ENCODE measurements around the gene GSG1L.

The GSG1L gene

DNA sequence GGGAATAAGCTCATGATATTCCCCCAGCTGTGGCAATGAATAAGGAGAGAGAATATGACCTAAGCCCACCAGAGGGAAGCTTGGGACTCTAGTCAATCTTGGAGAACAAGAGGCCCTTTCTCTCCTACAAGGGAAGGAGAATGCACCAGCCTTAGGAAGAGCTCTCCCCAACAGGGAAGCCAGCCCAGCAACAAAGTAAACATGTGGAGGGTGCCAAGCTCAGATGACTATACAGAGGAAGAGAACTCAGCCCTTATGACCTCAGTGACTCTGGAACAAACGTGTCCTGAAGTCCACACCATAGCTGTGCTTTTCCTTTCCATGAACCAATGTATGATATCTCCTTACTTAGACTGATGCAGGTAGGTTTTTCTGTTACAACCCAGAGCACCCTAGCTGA, 219.7 kb downstream of the GSG1L start:
- TF ChIP-seq EZH2phosphoT487 (conservative IDR thresholded peaks at IDR 0.05; ENCODE audit: low read length) (no peak), CTCF (IDR thresholded peaks at IDR 0.05; ENCODE audit: insufficient read depth, low read length, poor library complexity, severe bottlenecking) (no peak)

GRCh38 chr16:27841911-27842310, 221.6 kb downstream of the GSG1L start:
- Histone ChIP-seq H4K20me1 (ENCODE audit: low read depth, low read length) (no peaks in the 10 kb centered on the region), H3K4me2 (ENCODE audit: low read depth, low read length, poor library complexity, severe bottlenecking) (no peak overlapping the region)
- no peak for TF ChIP-seq CTCF (IDR thresholded peaks at IDR 0.05; ENCODE audit: insufficient read depth, low read length, poor library complexity, severe bottlenecking)

More for the DNA sequence above, 219.7 kb downstream of the GSG1L start:
- Histone ChIP-seq H4K20me1 (ENCODE audit: low read depth, low read length) (no peaks in the 10 kb centered on the region), H3K4me3 (ENCODE audit: insufficient read depth, low read length, poor library complexity, severe bottlenecking) (no peak overlapping the region), H3K79me2 (ENCODE audit: insufficient read depth, low read length) (no peaks in the 10 kb centered on the region), H3K36me3 (ENCODE audit: low read length) (no peaks in the 10 kb centered on the region), H3K9me3 (ENCODE audit: insufficient read depth, low read length) (no peaks in the 10 kb centered on the region), H3F3A (ENCODE audit: insufficient read depth) (no peaks in the 10 kb centered on the region), H3K9me2 (replicated peaks; ENCODE audit: insufficient read depth, low read length) (no peaks in the 10 kb centered on the region), H3K27me3 (ENCODE audit: low read length) (no peaks in the 10 kb centered on the region), H2AFZ (ENCODE audit: low read depth, low read length, severe bottlenecking) (no peak overlapping the region), H3K27ac (ENCODE audit: low read depth, low read length) (no peak overlapping the region), H3K4me2 (ENCODE audit: low read depth, low read length, poor library complexity, severe bottlenecking) (no peak overlapping the region), H3K9ac (ENCODE audit: low read length) (no peak overlapping the region)

DNA sequence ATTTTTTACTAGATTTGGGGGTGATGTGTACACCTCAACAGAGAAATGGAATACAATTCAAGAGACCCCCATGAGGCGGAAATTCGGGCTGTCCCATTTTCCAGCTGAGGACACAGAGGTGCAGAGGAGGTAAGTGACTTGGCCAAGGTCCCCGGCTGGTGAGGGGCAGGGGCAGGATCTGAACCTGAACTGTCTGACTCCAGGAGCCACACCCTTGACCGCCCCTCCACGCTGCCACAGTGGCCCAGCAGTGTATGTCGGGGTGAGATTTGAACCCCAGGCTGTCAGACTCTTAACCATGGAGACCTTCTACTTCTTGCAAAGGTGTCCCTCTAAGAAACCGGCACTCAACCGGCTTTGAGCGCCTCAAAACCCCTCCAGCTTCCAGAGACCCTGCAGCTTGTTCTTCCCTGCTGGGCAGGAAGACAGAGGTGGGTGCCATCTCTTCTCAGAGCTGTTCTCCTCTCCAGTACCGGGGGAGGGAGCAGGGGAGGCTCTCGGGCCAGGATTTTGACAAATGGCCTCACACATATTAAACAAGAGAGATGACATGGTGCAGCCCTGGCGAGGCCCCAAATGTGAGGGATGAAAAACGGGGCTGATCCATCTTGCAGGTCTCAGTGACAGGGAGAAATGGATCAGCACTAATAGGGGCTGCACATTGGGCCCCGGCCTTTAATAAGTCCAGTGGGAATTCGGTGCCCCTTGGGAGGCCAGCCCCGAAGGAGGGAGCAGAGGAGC, 222.3 kb downstream of the GSG1L start:
- H2AFZ ChIP-seq (ENCODE audit: low read depth, low read length, severe bottlenecking): no peak overlapping the region
- H3K4me2 ChIP-seq (ENCODE audit: low read depth, low read length, poor library complexity, severe bottlenecking): no peak overlapping the region

More at GRCh38 chr16:27841911-27842310, 221.6 kb downstream of the GSG1L start:
- no peak overlapping the region for H3K9ac ChIP-seq (ENCODE audit: low read length)
- H3K9me2 ChIP-seq (replicated peaks; ENCODE audit: insufficient read depth, low read length): no peaks in the 10 kb centered on the region
- H3K79me2 ChIP-seq (ENCODE audit: insufficient read depth, low read length): no peaks in the 10 kb centered on the region
- no peaks in the 10 kb centered on the region for H3K36me3 ChIP-seq (ENCODE audit: low read length)
- H2AFZ ChIP-seq (ENCODE audit: low read depth, low read length, severe bottlenecking): no peak overlapping the region
- H3K4me3 ChIP-seq (ENCODE audit: insufficient read depth, low read length, poor library complexity, severe bottlenecking): no peak overlapping the region
- no peak overlapping the region for H3K27ac ChIP-seq (ENCODE audit: low read depth, low read length)
- H3K27me3 ChIP-seq (ENCODE audit: low read length): no peaks in the 10 kb centered on the region
- no peaks in the 10 kb centered on the region for H3K9me3 ChIP-seq (ENCODE audit: insufficient read depth, low read length)
- no peaks in the 10 kb centered on the region for H3F3A ChIP-seq (ENCODE audit: insufficient read depth)

More for the DNA sequence above, 222.3 kb downstream of the GSG1L start:
- Histone ChIP-seq H3K36me3 (ENCODE audit: low read length) (no peaks in the 10 kb centered on the region), H3K27me3 (ENCODE audit: low read length) (no peaks in the 10 kb centered on the region), H3K79me2 (ENCODE audit: insufficient read depth, low read length) (no peaks in the 10 kb centered on the region), H3K9ac (ENCODE audit: low read length) (no peak overlapping the region), H3K9me3 (ENCODE audit: insufficient read depth, low read length) (no peaks in the 10 kb centered on the region), H4K20me1 (ENCODE audit: low read depth, low read length) (no peaks in the 10 kb centered on the region), H3F3A (ENCODE audit: insufficient read depth) (no peaks in the 10 kb centered on the region), H3K4me3 (ENCODE audit: insufficient read depth, low read length, poor library complexity, severe bottlenecking) (no peak overlapping the region), H3K27ac (ENCODE audit: low read depth, low read length) (no peak overlapping the region), H3K9me2 (replicated peaks; ENCODE audit: insufficient read depth, low read length) (no peaks in the 10 kb centered on the region)
- no peak for TF ChIP-seq CTCF (IDR thresholded peaks at IDR 0.05; ENCODE audit: insufficient read depth, low read length, poor library complexity, severe bottlenecking)
- TF ChIP-seq EZH2phosphoT487 (conservative IDR thresholded peaks at IDR 0.05; ENCODE audit: low read length): no peak
